K562 (cell line): Measurements from ENCODE around the gene CLTRN. TPM values are rescaled to one million over a fixed set of nuclear protein-coding genes. Genes with fewer than 3 reads are reported as not detected.
A peak's percentile ranks its signal among the peaks of the same experiment; 100 is the strongest.

ENCODE experiments used
- ATAC-seq: fragments of 200-7000 bp; cut with Tn5 transposase; 3 replicates; pipeline ENCODE4 v1.9.1; 2020; ENCODE audit warnings: moderate library complexity
- BruUV-seq: library from RNA; stranded (reverse); fragments of 400-500 nt; replicated peaks from 2 replicates; lab custom pipeline; 2021; lab: Mats Ljungman, UMichigan
- CTCF ChIA-PET: fragments of 300-600 bp; formaldehyde crosslinking; extraction: SDS; loops from one replicate; lab custom pipeline; 2021; ENCODE audit warnings: low intra/inter-chr PET ratio; lab: Yijun Ruan, JAX
- POLR2A ChIA-PET: fragments of 300-600, 350-650 bp; sonication (Branson Sonifier 250); formaldehyde crosslinking; extraction: SDS; loops from one replicate; lab custom pipeline; 2021; ENCODE audit warnings: antibody characterized with exemption, inconsistent platforms; lab: Yijun Ruan, JAX
- DNase-seq, 4 experiments: peaks; one replicate each; pipeline versions ENCODE4 v3.0.0 to v3.0.0-alpha.2; 2011 to 2018; ENCODE audit warnings: low spot score in 3 of 4, mixed read lengths in 3 of 4; ENCODE audit errors: extremely low read depth in 1 of 4
- FAIRE-seq: peaks from 2 replicates; lab custom pipeline; 2011; peaks lifted over from hg19 to GRCh38; lab: Jason Lieb, UNC
- H2AFZ ChIP-seq: 2 replicates; pipeline ENCODE4 v1.6.0; 2011; ENCODE audit warnings: low read depth, low read length, control low read depth, inconsistent platforms
- H3K27ac ChIP-seq: fragments of 200-600 bp; 3 replicates; pipeline ENCODE4 v1.8.0; 2011; ENCODE audit warnings: low read depth, mild to moderate bottlenecking, control low read depth, inconsistent platforms, low read length, moderate library complexity, mixed read lengths; ENCODE audit errors: extremely low read depth
- H3K27me3 ChIP-seq, 2 experiments: fragments of 300-600 bp in 1 of 2; 2 replicates in 1 of 2; 3 replicates in 1 of 2; pipeline versions ENCODE4 v1.6.0 to v1.8.0; 2011; ENCODE audit warnings: inconsistent platforms in 2 of 2, low read length in 2 of 2, mild to moderate bottlenecking in 1 of 2, mixed read lengths in 1 of 2, moderate library complexity in 1 of 2; ENCODE audit not compliant: control insufficient read depth in 2 of 2, insufficient read depth in 2 of 2
- H3K36me3 ChIP-seq: fragments of 300-600 bp; 3 replicates; pipeline ENCODE4 v1.8.0; 2011; ENCODE audit warnings: mild to moderate bottlenecking, low read length, inconsistent platforms; ENCODE audit not compliant: control insufficient read depth, insufficient read depth
- H3K4me1 ChIP-seq, 2 experiments: fragments of 200-600 bp in 1 of 2; replicated peaks in 1 of 2; 2 replicates in 1 of 2; 3 replicates in 1 of 2; pipeline versions ENCODE4 v1.5.1 to v1.8.0; 2011; ENCODE audit warnings: inconsistent platforms in 2 of 2, low read length in 2 of 2, mild to moderate bottlenecking in 1 of 2, mixed read lengths in 1 of 2, moderate library complexity in 1 of 2; ENCODE audit not compliant: control insufficient read depth in 2 of 2, insufficient read depth in 2 of 2
- H3K4me2 ChIP-seq: 2 replicates; pipeline ENCODE4 v1.6.1; 2011; ENCODE audit warnings: low read length, control low read depth, inconsistent platforms, mixed read lengths; ENCODE audit not compliant: insufficient read depth
- H3K4me3 ChIP-seq: fragments of 200-600 bp; sonication (generic), shearing (Covaris generic); 2 replicates; pipeline ENCODE4 v1.5.1; 2016; ENCODE audit warnings: control low read depth, inconsistent platforms
- H3K79me2 ChIP-seq: fragments of 200-600 bp; 3 replicates; pipeline ENCODE4 v1.8.0; 2011; ENCODE audit warnings: low read length, inconsistent platforms; ENCODE audit not compliant: control insufficient read depth, insufficient read depth
- H3K9ac ChIP-seq, 2 experiments: 2 replicates each; pipeline versions ENCODE4 v1.6.0 to v1.6.1; 2011; ENCODE audit warnings: low read depth in 2 of 2, low read length in 2 of 2, control low read depth in 1 of 2, inconsistent platforms in 1 of 2, mild to moderate bottlenecking in 1 of 2, mixed read lengths in 1 of 2; ENCODE audit not compliant: insufficient read depth in 1 of 2
- H3K9me1 ChIP-seq: one replicate; pipeline ENCODE4 v1.6.0; 2011; ENCODE audit warnings: inconsistent platforms, mild to moderate bottlenecking, low read length, moderate library complexity; ENCODE audit not compliant: control insufficient read depth, insufficient read depth
- H3K9me3 ChIP-seq: replicated peaks from 2 replicates; pipeline ENCODE4 v1.5.1; 2011; ENCODE audit warnings: low read depth, low read length, inconsistent platforms; ENCODE audit not compliant: control insufficient read depth, insufficient read depth
- H4K20me1 ChIP-seq: replicated peaks from 2 replicates; pipeline ENCODE4 v1.6.1; 2011; ENCODE audit warnings: low read length, inconsistent platforms, mixed read lengths; ENCODE audit not compliant: control insufficient read depth, insufficient read depth
- ATF7 ChIP-seq: fragments of 450-650 bp; IDR thresholded peaks from 2 replicates; pipeline ENCODE4 v1.7.1; 2014; ENCODE audit warnings: mild to moderate bottlenecking, moderate library complexity
- NFATC3 ChIP-seq: fragments of 450-650 bp; IDR thresholded peaks from 2 replicates; pipeline ENCODE4 v1.6.1; 2017; ENCODE audit warnings: mild to moderate bottlenecking
- RAD21 ChIP-seq, 2 experiments: fragments of 250-450 bp in 1 of 2; fragments of 450-650 bp in 1 of 2; sonication (Bioruptor Pico) in 1 of 2; formaldehyde crosslinking in 1 of 2; IDR thresholded peaks in 1 of 2; conservative IDR thresholded peaks in 1 of 2; 2 replicates each; pipeline versions ENCODE4 v1.4.0 to v1.8.0; 2020 to 2022; ENCODE audit warnings: mild to moderate bottlenecking in 2 of 2, moderate library complexity in 1 of 2
- ZNF140 ChIP-seq: fragments of 250-450 bp; sonication (Bioruptor Pico); IDR thresholded peaks from 2 replicates; pipeline ENCODE4 v1.8.0; 2021; ENCODE audit warnings: moderate library complexity, mild to moderate bottlenecking, inconsistent platforms
- WGBS: fragments of 100-300 bp; shearing (Covaris generic); methylation state at CpG from one replicate; pipeline ENCODE4 v1.1.6; 2016; ENCODE audit warnings: low coverage, mixed read lengths; ENCODE audit not compliant: insufficient coverage; ENCODE audit errors: missing lambda C conversion rate; 5-methylcytosine and 5-hydroxymethylcytosine counted together
- in situ Hi-C: fragments of 300-500 bp; cut with MboI; formaldehyde crosslinking; loops from 4 replicates; pipeline ENCODE4 v1.15.0; 2018; ENCODE audit warnings: inconsistent platforms, mixed read lengths
- intact Hi-C: fragments of 100-400 bp; cut with micrococcal nuclease; formaldehyde crosslinking; loops from 2 replicates; pipeline ENCODE4 v1.14.2; 2022
- polyA plus RNA-seq, 8 experiments: library from polyadenylated mRNA; depleted of rRNA in 4 of 8; stranded (reverse) in 5 of 8; unstranded in 3 of 8; fragments of >200 nt; fragmentation: Nextera tagmentation in 2 of 8; fragmentation: Illumina TruSeq in 1 of 8; extraction: Ambion mirVana in 2 of 8; extraction: Trizol in 1 of 8; gene quantifications; 2 replicates each; pipeline versions ENCODE4 v1.2.1 to v1.2.3, GENCODE V29; 2011 to 2014; ENCODE audit warnings: inconsistent platforms in 1 of 8, missing spikeins in 1 of 8
- total RNA-seq, 7 experiments: library from RNA; depleted of rRNA in 6 of 7; stranded (reverse); fragments of >200 nt in 6 of 7; fragmentation: Illumina TruSeq in 2 of 7; extraction: Trizol in 2 of 7; gene quantifications; 2 replicates each; pipeline versions ENCODE4 v1.2.1 to v1.2.3, GENCODE V29; 2011 to 2021; ENCODE audit warnings: low replicate concordance in 1 of 7
- TF ChIP-seq, protein P1 (sequence below), 3 experiments: IDR thresholded peaks in 2 of 3; conservative IDR thresholded peaks in 1 of 3; 2 replicates each; pipeline ENCODE4 v1.5.1; 2011 to 2012; ENCODE audit warnings: low read length in 3 of 3, mild to moderate bottlenecking in 3 of 3, control low read depth in 2 of 3, improper control_type of control experiment in 1 of 3, inconsistent platforms in 1 of 3, low read depth in 1 of 3, mixed read lengths in 1 of 3, moderate library complexity in 1 of 3; ENCODE audit not compliant: insufficient read depth in 2 of 3
- TF ChIP-seq, protein P2 (sequence below), 2 experiments: fragments of 200-800 bp in 1 of 2; sonication (Bioruptor generic) in 1 of 2; sonication (generic) in 1 of 2; formaldehyde crosslinking in 1 of 2; IDR thresholded peaks in 1 of 2; conservative IDR thresholded peaks in 1 of 2; 2 replicates each; pipeline versions ENCODE4 v1.5.0 to v1.6.1; 2016 to 2020; ENCODE audit warnings: missing compliant biosample characterization in 1 of 2, missing genetic modification characterization in 1 of 2, missing genetic modification reagents in 1 of 2

CLTRN gene
- total and polyA plus RNA-seq, 9 of the 15 experiments (the other 6 are each of a cell fraction or from before 2014, with no cell fraction given): 0.11 to 0.36 (median 0.18) TPM; not detected in 2

DNA sequence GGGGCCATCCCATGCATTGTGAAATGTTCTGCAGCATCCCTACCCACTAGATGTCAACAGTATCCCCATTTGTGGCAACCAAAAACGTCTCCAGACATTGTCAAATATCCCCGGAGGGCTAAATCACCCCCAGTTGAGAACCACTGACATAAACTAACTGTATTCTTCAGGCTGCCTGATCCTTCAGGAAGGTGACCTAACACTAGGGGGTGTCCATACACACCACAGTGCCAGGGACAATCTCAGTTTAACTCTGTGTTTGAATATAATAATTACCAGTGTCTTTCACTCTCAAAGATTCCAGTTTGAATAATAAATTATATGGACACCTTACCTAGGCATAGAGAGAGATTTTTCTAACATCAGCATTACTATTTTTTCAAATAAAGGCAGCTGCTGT, 70.2 kb downstream of the CLTRN start:
- H3K4me1 ChIP-seq: no peaks in the 10 kb centered on the region
- no peak overlapping the region for H3K4me3 ChIP-seq
- no peaks in the 10 kb centered on the region for H4K20me1 ChIP-seq
- WGBS: 5% methylated on average over 2 of the region's 2 CpGs
- intact Hi-C loops (no loop called here), in situ Hi-C loops (no loop called here)
- CTCF ChIA-PET: no interaction called here
- no peaks in the 10 kb centered on the region for H3K27me3 ChIP-seq
- H3K27ac ChIP-seq: no peak overlapping the region
- TF ChIP-seq, protein P1, sequence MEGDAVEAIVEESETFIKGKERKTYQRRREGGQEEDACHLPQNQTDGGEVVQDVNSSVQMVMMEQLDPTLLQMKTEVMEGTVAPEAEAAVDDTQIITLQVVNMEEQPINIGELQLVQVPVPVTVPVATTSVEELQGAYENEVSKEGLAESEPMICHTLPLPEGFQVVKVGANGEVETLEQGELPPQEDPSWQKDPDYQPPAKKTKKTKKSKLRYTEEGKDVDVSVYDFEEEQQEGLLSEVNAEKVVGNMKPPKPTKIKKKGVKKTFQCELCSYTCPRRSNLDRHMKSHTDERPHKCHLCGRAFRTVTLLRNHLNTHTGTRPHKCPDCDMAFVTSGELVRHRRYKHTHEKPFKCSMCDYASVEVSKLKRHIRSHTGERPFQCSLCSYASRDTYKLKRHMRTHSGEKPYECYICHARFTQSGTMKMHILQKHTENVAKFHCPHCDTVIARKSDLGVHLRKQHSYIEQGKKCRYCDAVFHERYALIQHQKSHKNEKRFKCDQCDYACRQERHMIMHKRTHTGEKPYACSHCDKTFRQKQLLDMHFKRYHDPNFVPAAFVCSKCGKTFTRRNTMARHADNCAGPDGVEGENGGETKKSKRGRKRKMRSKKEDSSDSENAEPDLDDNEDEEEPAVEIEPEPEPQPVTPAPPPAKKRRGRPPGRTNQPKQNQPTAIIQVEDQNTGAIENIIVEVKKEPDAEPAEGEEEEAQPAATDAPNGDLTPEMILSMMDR (IDR thresholded peaks at IDR 0.05 in 2 of 3, conservative IDR thresholded peaks at IDR 0.05 in 1 of 3; ENCODE audit: insufficient read depth in 2 of 3, low read depth in 1 of 3, low read length in 3 of 3): peak; percentile 19 to 33 (median 30); a peak in 1 of 6 replicates
- TF ChIP-seq ZNF140 (CRISPR knock-in tag): no peak
- TF ChIP-seq, protein P2, sequence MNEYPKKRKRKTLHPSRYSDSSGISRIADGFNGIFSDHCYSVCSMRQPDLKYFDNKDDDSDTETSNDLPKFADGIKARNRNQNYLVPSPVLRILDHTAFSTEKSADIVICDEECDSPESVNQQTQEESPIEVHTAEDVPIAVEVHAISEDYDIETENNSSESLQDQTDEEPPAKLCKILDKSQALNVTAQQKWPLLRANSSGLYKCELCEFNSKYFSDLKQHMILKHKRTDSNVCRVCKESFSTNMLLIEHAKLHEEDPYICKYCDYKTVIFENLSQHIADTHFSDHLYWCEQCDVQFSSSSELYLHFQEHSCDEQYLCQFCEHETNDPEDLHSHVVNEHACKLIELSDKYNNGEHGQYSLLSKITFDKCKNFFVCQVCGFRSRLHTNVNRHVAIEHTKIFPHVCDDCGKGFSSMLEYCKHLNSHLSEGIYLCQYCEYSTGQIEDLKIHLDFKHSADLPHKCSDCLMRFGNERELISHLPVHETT (CRISPR knock-in tag; conservative IDR thresholded peaks at IDR 0.05 in 1 of 2, IDR thresholded peaks at IDR 0.05 in 1 of 2): no peak
- TF ChIP-seq ATF7: no peak
- no peak for TF ChIP-seq NFATC3
- TF ChIP-seq RAD21 (CRISPR knock-in tag; conservative IDR thresholded peaks at IDR 0.05 in 1 of 2, IDR thresholded peaks at IDR 0.05 in 1 of 2): peak in 1 of 2 experiments; percentile 15; a peak in 1 of 4 replicates
- H3K9me1 ChIP-seq: no peaks in the 10 kb centered on the region
- DNase-seq (no peak), FAIRE-seq (no peak), ATAC-seq (peak; percentile 69)
- no peaks in the 10 kb centered on the region for H3K79me2 ChIP-seq
- H3K4me2 ChIP-seq: no peak overlapping the region
- no peak overlapping the region for H2AFZ ChIP-seq
- no TSS peak for BruUV-seq
- no peaks in the 10 kb centered on the region for H3K9me3 ChIP-seq
- no peak overlapping the region for H3K9ac ChIP-seq
- POLR2A ChIA-PET: no interaction called here
- no peaks in the 10 kb centered on the region for H3K36me3 ChIP-seq
